Right lobe of liver (tissue), 6 donors: Measurements from ENCODE around the gene HTRA3. TPM values are rescaled to one million over a fixed set of nuclear protein-coding genes. Genes with fewer than 3 reads are reported as not detected.

Experiments
- ATAC-seq, 4 donors: fragments of 200-7000 bp; cut with Tn5 transposase; one replicate each; pipeline ENCODE4 v1.9.1; 2020; ENCODE audit warnings: mild to moderate bottlenecking in 4 of 4, moderate library complexity in 4 of 4
- DNase-seq, 3 donors: peaks; one replicate each; pipeline ENCODE4 v3.0.0-alpha.2; 2020
- H3K27ac ChIP-seq, 3 donors: fragments of 200-600 bp; one replicate each; pipeline ENCODE4 v1.8.0; 2022
- H3K27me3 ChIP-seq, 2 donors: fragments of 200-600 bp; one replicate each; pipeline ENCODE4 v1.8.0; 2022
- H3K36me3 ChIP-seq, 4 donors: fragments of 200-600 bp; sonication (generic) in 1 of 4; one replicate each; pipeline versions ENCODE4 v1.5.1 to v1.8.0; 2017 to 2022; ENCODE audit warnings: control low read depth in 1 of 4
- H3K4me1 ChIP-seq, 4 donors: fragments of 200-600 bp; sonication (generic) in 1 of 4; one replicate each; pipeline versions ENCODE4 v1.5.1 to v1.8.0; 2017 to 2022; ENCODE audit warnings: control low read depth in 1 of 4
- H3K4me3 ChIP-seq, 3 donors: fragments of 200-600 bp; one replicate each; pipeline ENCODE4 v1.8.0; 2022
- H3K9me3 ChIP-seq, 4 donors: fragments of 200-600 bp; sonication (generic) in 1 of 4; one replicate each; pipeline versions ENCODE4 v1.5.1 to v1.8.0; 2017 to 2022; ENCODE audit warnings: control low read depth in 1 of 4
- CTCF ChIP-seq, 4 donors: fragments of 200-600 bp in 3 of 4; fragments of 450-650 bp in 1 of 4; IDR thresholded peaks; one replicate each; pipeline versions ENCODE4 v1.5.1 to v1.8.0; 2016 to 2022; ENCODE audit warnings: antibody characterized with exemption in 4 of 4, mild to moderate bottlenecking in 2 of 4
- POLR2A ChIP-seq: fragments of 450-650 bp; IDR thresholded peaks from one replicate; pipeline ENCODE4 v1.6.1; 2017; ENCODE audit warnings: antibody characterized with exemption, mild to moderate bottlenecking
- WGBS: methylation state at CpG from one replicate; pipeline ENCODE4 v1.1.6; 2018; ENCODE audit warnings: low coverage, low lambda C conversion rate; ENCODE audit not compliant: insufficient coverage; ENCODE audit errors: missing lambda C conversion rate; 5-methylcytosine and 5-hydroxymethylcytosine counted together
- intact Hi-C, 2 donors: fragments of 100-400 bp; cut with DNase I; formaldehyde crosslinking; loops; one replicate each; pipeline versions ENCODE4 v1.11.2 to v1.14.1; 2022
- total RNA-seq, 6 experiments: library from RNA; depleted of rRNA in 2 of 6; stranded (reverse); fragments of >200 nt in 2 of 6; fragmentation: NEBNext Ultra II Directional in 3 of 6; extraction: Animal tissue kit (Norgen Biotek cat#: 25700) in 3 of 6; gene quantifications; one replicate each; pipeline versions ENCODE4 v1.1.0 to v1.2.4, GENCODE V29; 2016 to 2023
- donor health status: DM: no; HTN: yes; CAD: no.
- donor health status: DM: no; HTN: no; CAD: no.
- donor health status: DM: no; HTN: no; CAD: no.
- donor health status: DM: no; HTN: yes; CAD: no.
- donor health status: DM: no; HTN: yes; CAD: no.

Gene HTRA3
- total RNA-seq, 6 experiments from 2014 or later = 0.32 to 1.6 (median 1.0) TPM

GRCh38 chr4:8267077-8267476, 2.5 kb upstream of the HTRA3 start:
- Histone ChIP-seq H3K4me1 (no peaks in the 10 kb centered on the region), H3K27me3 (no peaks in the 10 kb centered on the region), H3K27ac (no peak overlapping the region), H3K4me3 (no peak overlapping the region), H3K9me3 (no peaks in the 10 kb centered on the region), H3K36me3 (no peaks in the 10 kb centered on the region)
- peak; percentile 73 to 81 (median 79) for ATAC-seq
- intact Hi-C loops = no loop called here
- TF ChIP-seq POLR2A (no peak), CTCF (IDR thresholded peaks at IDR 0.05) (peak; percentile 50 to 62 (median 52))
- peak; percentile 75 to 78 (median 75) for DNase-seq
- WGBS = 24% methylated on average over 3 of the region's 13 CpGs

- H3K36me3 ChIP-seq = no peaks in the 10 kb centered on the region
- intact Hi-C loops = no loop called here
- H3K4me3 ChIP-seq = no peak overlapping the region
- DNase-seq = no peak
- no peaks in the 10 kb centered on the region for H3K27me3 ChIP-seq
- WGBS = 91% methylated on average over 6 of the region's 7 CpGs
- H3K9me3 ChIP-seq = no peaks in the 10 kb centered on the region
- no peak for ATAC-seq
- no peaks in the 10 kb centered on the region for H3K4me1 ChIP-seq
- TF ChIP-seq CTCF (IDR thresholded peaks at IDR 0.05) (no peak), POLR2A (no peak)
- no peak overlapping the region for H3K27ac ChIP-seq
These were observed 1.3 kb upstream of the HTRA3 start for GRCh38 chr4:8268211-8268610.

GRCh38 chr4:8268901-8269534, 536 bp upstream of the HTRA3 start:
- Histone ChIP-seq H3K9me3 (no peaks in the 10 kb centered on the region), H3K4me1 (no peaks in the 10 kb centered on the region), H3K27ac (no peak overlapping the region), H3K36me3 (no peaks in the 10 kb centered on the region), H3K27me3 (no peaks in the 10 kb centered on the region), H3K4me3 (no peak overlapping the region)
- 90% methylated on average over 18 of the region's 25 CpGs for WGBS
- DNase-seq = no peak
- no peak for TF ChIP-seq CTCF (IDR thresholded peaks at IDR 0.05)
- TF ChIP-seq POLR2A = no peak
- intact Hi-C loops = no loop called here
- ATAC-seq = no peak

GRCh38 chr4:8270418-8270771, 841 bp downstream of the HTRA3 start:
- Histone ChIP-seq H3K27ac (no peak overlapping the region), H3K36me3 (no peaks in the 10 kb centered on the region), H3K4me1 (no peaks in the 10 kb centered on the region), H3K4me3 (peak overlapping the region in 1 of 3 donors; percentile 31), H3K9me3 (no peaks in the 10 kb centered on the region), H3K27me3 (no peaks in the 10 kb centered on the region)
- DNase-seq (no peak), ATAC-seq (no peak)
- intact Hi-C loops = no loop called here
- TF ChIP-seq POLR2A = no peak
- no peak for TF ChIP-seq CTCF (IDR thresholded peaks at IDR 0.05)
- 80% methylated on average over 2 of the region's 11 CpGs for WGBS
